Skin epidermis (tissue), 12 donors: Measurements from ENCODE around the gene LMLN.
A peak's percentile ranks its signal among the peaks of the same experiment; 100 is the strongest.
"Not testable (repeated sequence)": the region's sequence is repeated elsewhere in the genome, so short reads cannot be mapped to it uniquely, and the experiment has no call there.

Experiments used
- H3K27ac ChIP-seq, 21 experiments: fragments of 200-600 bp; sonication (generic) in 11 of 21; one replicate each; pipeline ENCODE4 v1.5.0; 2020; ENCODE audit warnings: mild to moderate bottlenecking in 3 of 21, inconsistent platforms in 2 of 21, moderate library complexity in 2 of 21
- H3K4me3 ChIP-seq, 7 experiments: fragments of 200-600 bp; sonication (generic) in 2 of 7; one replicate each; pipeline ENCODE4 v1.5.0; 2020; ENCODE audit warnings: inconsistent platforms in 2 of 7, mild to moderate bottlenecking in 2 of 7, moderate library complexity in 1 of 7

Gene LMLN

DNA sequence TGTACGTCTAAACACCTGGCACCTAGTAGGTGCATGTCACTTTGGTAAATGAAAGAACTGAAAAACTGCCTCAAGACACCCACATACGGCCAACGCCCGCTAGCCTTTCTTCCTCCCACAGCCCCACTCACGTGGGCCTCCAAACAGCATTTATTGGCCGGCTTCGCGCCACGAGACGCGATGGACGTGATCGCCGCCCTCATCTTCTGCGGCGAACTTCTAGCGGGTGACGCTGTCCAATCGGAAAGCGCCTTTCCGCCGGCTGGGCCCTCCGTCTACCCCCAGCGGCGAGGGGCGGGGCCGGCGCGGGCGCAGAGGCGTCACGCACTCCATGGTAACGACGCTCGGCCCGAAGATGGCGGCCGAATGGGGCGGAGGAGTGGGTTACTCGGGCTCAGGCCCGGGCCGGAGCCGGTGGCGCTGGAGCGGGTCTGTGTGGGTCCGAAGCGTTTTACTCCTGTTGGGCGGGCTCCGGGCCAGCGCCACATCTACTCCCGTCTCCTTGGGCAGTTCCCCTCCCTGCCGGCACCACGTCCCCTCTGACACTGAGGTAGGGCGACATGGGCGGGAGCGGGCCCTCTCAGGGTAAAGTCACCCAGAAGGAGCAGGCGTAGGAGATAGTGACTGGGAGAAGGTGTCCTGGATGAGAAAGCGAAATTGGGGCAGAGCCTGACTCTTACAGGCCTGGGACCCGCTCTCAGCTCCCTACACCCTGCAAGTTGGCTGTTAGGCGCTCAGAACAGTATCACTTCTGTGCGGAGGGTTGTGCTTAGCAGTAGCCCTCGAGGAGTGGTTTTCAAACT is at the start of gene LMLN:
Gene LMLN (plus strand): TSS at position 327 of the 803 bp plus-strand sequence. CDS start 29 bp downstream, at position 356.
- H3K4me3 ChIP-seq: peak within 1 kb of the TSS; percentile 65 to 94 (median 77)
- H3K27ac ChIP-seq: peak within 1 kb of the TSS; percentile 20 to 94 (median 79)

DNA sequence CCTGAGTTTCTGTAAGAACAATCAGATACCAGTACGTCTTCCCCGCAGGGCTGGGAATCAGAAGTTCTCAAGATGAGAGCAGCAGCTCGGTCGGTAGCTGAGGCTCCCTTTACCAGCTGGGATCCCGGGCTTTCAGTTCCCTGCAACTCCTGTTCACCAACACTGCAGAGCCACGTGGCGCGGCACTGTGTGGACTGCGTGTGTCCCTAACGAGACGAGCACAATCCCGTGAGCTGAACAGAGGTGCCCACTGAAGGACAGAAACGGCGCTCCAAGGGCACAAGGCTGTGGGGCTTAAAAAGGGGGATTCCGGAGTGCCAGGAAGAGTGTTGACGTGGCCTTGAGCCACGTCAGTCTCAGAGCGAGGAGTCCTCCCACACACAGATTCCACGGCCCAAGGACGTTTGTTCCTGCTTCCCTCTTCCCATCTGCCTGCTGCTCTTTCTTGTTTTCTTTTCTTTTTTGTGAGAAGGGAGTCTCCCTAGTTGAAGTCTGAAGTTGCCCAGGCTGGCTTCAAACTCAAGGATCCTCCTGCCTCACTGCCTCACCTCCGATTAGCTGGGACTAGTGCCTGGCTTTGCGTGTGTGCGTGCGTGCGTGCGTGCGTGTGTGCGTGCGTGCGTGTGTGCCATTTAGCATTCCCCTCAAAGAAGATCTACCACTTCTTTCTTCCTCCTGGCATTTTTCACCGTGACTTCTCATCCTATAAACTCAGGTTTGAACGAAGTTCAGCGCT is 47.1 kb upstream of the LMLN start:
- peak overlapping the region in 3 of 21 experiments; percentile 45 to 55 (median 47) for H3K27ac ChIP-seq
- peak overlapping the region in 2 of 7 experiments; percentile 2 to 28 for H3K4me3 ChIP-seq

DNA sequence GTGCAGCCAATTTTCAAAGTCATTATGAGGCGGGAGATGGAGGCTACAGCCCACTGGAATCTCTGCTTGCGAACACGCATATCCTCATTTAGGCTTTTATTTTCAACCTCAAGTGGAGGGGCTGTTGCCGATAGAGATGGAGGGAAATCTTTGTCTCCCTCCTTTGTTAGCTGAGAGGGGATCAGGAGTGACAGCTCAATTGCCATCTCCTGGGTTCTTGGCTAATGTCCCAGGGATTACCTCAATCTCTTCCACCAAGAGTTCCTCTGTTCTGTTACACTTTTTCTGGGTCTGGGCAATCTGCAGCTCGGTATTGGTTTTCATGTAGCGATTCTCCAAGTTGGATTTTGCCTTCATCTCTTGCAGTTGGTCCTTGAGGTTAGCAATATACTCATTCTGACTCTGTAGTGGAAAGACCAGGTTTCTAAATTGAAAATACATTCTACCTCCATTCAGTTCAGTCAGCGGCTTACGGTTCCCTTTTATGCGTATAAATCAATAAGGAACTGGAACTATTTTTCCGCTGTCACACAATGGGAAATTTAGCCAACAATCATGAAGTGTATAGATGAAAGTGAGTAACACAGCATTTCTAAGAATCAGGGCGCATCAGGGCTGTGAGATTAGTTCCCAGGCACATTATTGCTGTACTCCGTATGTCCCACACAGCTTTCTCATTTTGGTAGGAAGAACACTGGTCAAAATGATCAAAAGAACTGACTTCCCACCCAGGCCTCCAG is 46.2 kb upstream of the LMLN start:
- H3K27ac ChIP-seq: no peak overlapping the region
- H3K4me3 ChIP-seq: no peak overlapping the region

DNA sequence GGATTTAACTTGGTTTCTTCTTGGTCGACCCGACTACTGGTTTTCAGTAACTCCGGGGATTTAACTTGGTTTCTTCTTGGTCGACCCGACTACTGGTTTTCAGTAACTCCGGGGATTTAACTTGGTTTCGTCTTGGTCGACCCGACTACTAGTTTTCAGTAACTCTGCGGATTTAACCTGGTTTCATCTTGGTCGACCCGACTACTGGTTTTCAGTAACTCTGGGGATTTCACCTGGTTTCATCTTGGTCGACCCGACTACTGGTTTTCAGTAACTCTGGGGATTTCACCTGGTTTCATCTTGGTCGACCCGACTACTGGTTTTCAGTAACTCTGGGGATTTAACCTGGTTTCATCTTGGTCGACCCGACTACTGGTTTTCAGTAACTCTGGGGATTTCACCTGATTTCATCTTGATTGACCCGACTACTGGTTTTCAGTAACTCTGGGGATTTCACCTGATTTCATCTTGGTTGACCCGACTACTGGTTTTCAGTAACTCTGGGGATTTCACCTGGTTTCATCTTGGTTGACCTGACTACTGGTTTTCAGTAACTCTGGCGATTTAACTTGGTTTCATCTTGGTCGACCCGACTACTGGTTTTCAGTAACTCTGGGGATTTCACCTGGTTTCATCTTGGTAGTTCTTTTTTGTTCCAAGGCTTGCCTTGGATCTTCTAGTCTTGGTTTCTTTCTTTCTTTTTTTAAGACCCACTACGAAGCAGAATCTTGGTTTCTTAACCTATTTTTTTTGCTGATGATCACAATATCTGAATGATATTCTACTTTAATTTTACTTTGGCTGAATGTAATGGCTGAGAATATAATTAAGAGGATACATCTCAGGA is 38.4 kb upstream of the LMLN start:
- H3K4me3 ChIP-seq, H3K27ac ChIP-seq: not testable (repeated sequence)

DNA sequence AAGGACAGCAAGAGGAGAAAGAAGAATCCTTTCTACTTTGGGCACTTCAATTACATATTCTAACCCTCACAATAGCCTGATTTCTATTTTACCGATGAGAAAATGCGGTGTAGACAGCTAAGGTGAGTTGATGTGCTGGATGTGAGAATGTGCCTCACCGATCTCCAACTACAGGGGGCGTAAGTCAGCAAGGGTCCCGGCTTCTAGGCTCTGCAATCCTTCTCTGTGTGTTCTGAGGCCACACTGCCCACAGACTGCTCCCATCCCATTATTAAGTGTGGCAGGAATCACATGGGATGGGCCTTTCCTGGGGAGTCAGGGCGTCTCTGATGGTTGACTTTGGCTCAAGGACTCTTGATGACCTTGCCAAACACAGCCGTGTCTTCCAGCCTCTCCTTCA is 33.6 kb upstream of the LMLN start:
- Histone ChIP-seq H3K27ac (no peak overlapping the region), H3K4me3 (no peak overlapping the region)

GRCh38 chr3:197927578-197927977 is 32.4 kb upstream of the LMLN start:
- not testable (repeated sequence) for H3K4me3 ChIP-seq, H3K27ac ChIP-seq

GRCh38 chr3:197936819-197937384 is 23.1 kb upstream of the LMLN start:
- Histone ChIP-seq H3K4me3 (no peak overlapping the region), H3K27ac (no peak overlapping the region)

GRCh38 chr3:197940745-197941384 is 19.2 kb upstream of the LMLN start:
- H3K27ac ChIP-seq: no peak overlapping the region
- H3K4me3 ChIP-seq: no peak overlapping the region

GRCh38 chr3:197942956-197943556 is 17.0 kb upstream of the LMLN start:
- no peak overlapping the region for H3K4me3 ChIP-seq
- no peak overlapping the region for H3K27ac ChIP-seq

DNA sequence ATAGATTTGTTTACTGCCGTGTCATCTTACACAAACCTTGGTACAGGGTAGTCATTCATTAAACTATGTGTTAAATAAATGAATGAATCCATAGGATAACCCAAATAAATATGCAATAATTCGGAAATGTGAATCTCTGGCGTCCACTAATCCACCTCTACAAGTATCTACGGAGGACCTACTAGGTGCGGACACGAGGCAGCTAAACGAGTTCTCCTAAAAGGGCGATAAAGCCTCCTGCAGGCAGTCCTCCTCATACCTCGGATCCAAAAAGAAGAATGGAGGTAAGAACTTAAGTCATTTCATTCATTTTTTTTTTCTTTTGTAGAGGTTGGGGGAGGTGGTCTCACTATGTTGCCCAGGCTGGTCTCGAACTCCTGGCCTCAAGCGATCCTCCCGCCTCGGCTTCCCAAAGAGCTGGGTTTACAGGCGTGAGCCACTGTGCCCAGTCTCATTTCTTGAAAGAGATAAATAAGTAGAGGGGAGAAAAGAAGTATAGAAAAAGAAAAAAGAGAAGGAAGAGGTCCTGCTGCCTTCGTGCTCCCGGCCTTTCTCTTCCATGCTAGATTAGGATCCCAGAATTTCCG is 10.7 kb upstream of the LMLN start:
- peak overlapping the region; percentile 59 to 76 (median 64) for H3K4me3 ChIP-seq
- peak overlapping the region in 18 of 21 experiments; percentile 77 to 96 (median 93) for H3K27ac ChIP-seq

DNA sequence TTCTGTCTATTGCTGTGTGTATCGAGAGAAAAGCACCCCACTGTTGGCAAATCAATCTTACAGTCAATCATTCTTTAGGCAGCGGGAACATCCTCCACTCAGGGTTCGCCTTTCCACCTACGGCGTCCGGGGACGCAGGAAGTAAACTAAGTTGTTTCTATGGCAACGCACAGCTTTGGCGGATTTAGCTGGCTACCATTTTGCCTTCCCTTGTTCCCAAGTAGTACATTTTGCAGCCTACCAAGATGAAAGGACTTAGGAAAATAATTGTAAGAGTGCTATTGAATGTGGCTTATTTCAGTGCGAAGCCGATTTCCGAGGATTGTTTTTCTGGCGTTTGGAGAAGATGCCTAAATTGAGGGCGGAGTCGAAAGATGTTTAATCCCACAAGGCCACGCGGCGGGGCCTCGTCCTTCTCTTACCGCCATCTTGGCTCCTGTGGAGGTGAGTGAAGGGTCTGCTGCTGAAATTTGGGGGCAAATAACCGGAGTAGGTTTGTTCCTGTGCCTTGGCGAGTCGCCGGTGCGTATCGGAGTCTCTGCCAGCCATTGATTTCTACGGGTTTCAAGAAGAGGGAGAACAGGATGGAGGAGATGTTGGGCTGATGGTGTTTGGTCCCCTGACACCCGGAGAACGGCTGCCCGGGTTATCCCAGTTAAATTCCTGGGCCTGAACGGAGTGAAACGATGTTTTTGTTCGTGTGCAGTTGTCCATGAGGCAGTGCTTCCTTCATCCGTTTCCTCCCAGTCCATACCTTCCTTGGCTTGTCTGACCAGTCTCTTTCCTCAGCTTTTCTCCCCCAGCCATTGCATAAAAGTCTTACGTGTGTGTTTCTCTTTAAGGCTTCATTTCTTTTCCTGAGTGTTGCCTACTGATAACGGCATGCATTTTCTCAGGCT is 10.0 kb upstream of the LMLN start, which contains the start of gene RPL35A:
Gene RPL35A (plus strand): TSS at position 413 of the 899 bp plus-strand sequence. CDS start 778 bp downstream, outside the sequence.
- peak within 1 kb of the TSS; percentile 59 to 76 (median 64) for H3K4me3 ChIP-seq
- peak within 1 kb of the TSS; percentile 51 to 96 (median 92) for H3K27ac ChIP-seq

GRCh38 chr3:197950677-197951061 is 9.3 kb upstream of the LMLN start:
- peak overlapping the region; percentile 51 to 96 (median 92) for H3K27ac ChIP-seq

GRCh38 chr3:197951392-197951990 is 8.5 kb upstream of the LMLN start:
- peak overlapping the region; percentile 59 to 76 (median 64) for H3K4me3 ChIP-seq

More at GRCh38 chr3:197950677-197951061, 9.3 kb upstream of the LMLN start:
- H3K4me3 ChIP-seq: peak overlapping the region; percentile 59 to 76 (median 64)

GRCh38 chr3:197952440-197952839 is 7.6 kb upstream of the LMLN start:
- Histone ChIP-seq H3K27ac (no peak overlapping the region), H3K4me3 (no peak overlapping the region)

More at GRCh38 chr3:197951392-197951990, 8.5 kb upstream of the LMLN start:
- H3K27ac ChIP-seq: peak overlapping the region in 8 of 21 experiments; percentile 77 to 96 (median 93)

DNA sequence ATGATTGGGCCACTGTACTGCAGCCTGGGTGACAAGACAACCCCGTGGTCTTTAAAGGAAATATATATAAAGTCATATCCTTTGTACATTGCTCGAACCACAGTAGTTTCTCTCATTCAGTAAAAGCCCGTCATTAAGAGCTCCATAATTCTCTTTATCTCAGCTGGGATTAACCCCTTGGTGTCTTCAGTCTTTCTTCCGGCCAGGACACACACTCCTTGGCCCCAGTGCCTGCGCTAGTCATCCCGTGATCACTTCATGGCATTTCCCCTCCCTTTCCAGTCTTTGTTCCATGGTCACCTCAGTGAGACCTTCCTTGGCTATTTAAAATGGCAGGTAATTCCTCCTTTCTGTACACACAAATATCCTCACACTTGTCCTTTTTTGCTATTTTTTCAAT is 6.7 kb upstream of the LMLN start:
- Histone ChIP-seq H3K27ac (no peak overlapping the region), H3K4me3 (no peak overlapping the region)

DNA sequence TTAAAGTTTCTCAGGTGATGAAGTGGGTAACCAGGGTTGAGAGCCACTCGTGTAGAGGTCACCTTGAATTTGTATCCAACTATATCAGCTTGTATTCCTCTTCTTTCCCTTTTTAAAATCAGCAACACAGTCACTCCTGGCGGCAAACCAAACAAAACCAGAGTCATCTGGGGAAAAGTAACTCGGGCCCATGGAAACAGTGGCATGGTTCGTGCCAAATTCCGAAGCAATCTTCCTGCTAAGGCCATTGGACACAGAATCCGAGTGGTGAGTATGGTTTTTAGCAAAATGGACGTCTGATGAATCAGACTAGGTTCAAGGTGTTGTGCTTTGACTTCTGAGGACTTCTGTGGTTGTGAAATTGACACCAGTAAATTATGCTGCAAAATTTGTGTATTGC is 6.1 kb upstream of the LMLN start:
- Histone ChIP-seq H3K4me3 (no peak overlapping the region), H3K27ac (no peak overlapping the region)
